HepG2 (cell line): Measurements from ENCODE around the gene SLC2A11. TPM values are rescaled to one million over a fixed set of nuclear protein-coding genes. Genes with fewer than 3 reads are reported as not detected.

Source experiments
- ATAC-seq: fragments of 200-7000 bp; cut with Tn5 transposase; 3 replicates; pipeline ENCODE4 v1.9.1; 2020; ENCODE audit warnings: mild to moderate bottlenecking, moderate library complexity
- BruUV-seq: library from RNA; stranded (reverse); fragments of 400-500 nt; replicated peaks from 2 replicates; lab custom pipeline; 2021; lab: Mats Ljungman, UMichigan
- CTCF ChIA-PET: fragments of 300-600 bp; formaldehyde crosslinking; extraction: SDS; loops from one replicate; lab custom pipeline; 2021; ENCODE audit warnings: low total read pairs, inconsistent platforms, low intra/inter-chr PET ratio; lab: Yijun Ruan, JAX
- POLR2A ChIA-PET: fragments of 350-600 bp; sonication (Branson Sonifier 250); formaldehyde crosslinking; loops from one replicate; lab custom pipeline; 2020; ENCODE audit warnings: antibody characterized with exemption, inconsistent platforms; lab: Yijun Ruan, JAX
- DNase-seq: peaks from one replicate; pipeline ENCODE4 v3.0.0-alpha.2; 2015; ENCODE audit warnings: low spot score
- FAIRE-seq: peaks from 3 replicates; lab custom pipeline; 2011; peaks lifted over from hg19 to GRCh38; lab: Jason Lieb, UNC
- H2AFZ ChIP-seq: one replicate; pipeline ENCODE4 v1.6.1; 2011; ENCODE audit warnings: low read length, inconsistent platforms
- H3K27ac ChIP-seq: fragments of 300-600 bp; 3 replicates; pipeline ENCODE4 v1.8.0; 2011; ENCODE audit warnings: mixed run types, mild to moderate bottlenecking, mixed read lengths, low read length, inconsistent platforms; ENCODE audit not compliant: insufficient read depth; ENCODE audit errors: extremely low read length
- H3K27me3 ChIP-seq, 2 experiments: fragments of 200-600 bp in 1 of 2; 2 replicates in 1 of 2; 3 replicates in 1 of 2; pipeline versions ENCODE4 v1.6.0 to v1.8.0; 2011; ENCODE audit warnings: low read length in 2 of 2, mild to moderate bottlenecking in 2 of 2, moderate library complexity in 2 of 2, inconsistent platforms in 1 of 2; ENCODE audit not compliant: insufficient read depth in 2 of 2, control insufficient read depth in 1 of 2
- H3K36me3 ChIP-seq, 2 experiments: fragments of 200-600 bp in 1 of 2; replicated peaks in 1 of 2; 2 replicates in 1 of 2; 3 replicates in 1 of 2; pipeline versions ENCODE4 v1.5.1 to v1.8.0; 2011; ENCODE audit warnings: low read length in 2 of 2, inconsistent platforms in 1 of 2; ENCODE audit not compliant: insufficient read depth in 2 of 2, control insufficient read depth in 1 of 2
- H3K4me1 ChIP-seq: 2 replicates; pipeline ENCODE4 v1.5.1; 2012; ENCODE audit warnings: low read length, inconsistent platforms; ENCODE audit not compliant: insufficient read depth
- H3K4me2 ChIP-seq: 2 replicates; pipeline ENCODE4 v1.6.0; 2011; ENCODE audit warnings: low read depth, low read length, inconsistent platforms
- H3K4me3 ChIP-seq, 3 experiments: fragments of 200-600 bp in 1 of 3; sonication (generic), shearing (Covaris generic) in 1 of 3; replicated peaks in 1 of 3; 2 replicates each; pipeline ENCODE4 v1.5.1; 2011 to 2016; ENCODE audit warnings: low read length in 3 of 3, inconsistent platforms in 2 of 3, low read depth in 2 of 3, mild to moderate bottlenecking in 2 of 3, control low read depth in 1 of 3, mixed read lengths in 1 of 3; ENCODE audit not compliant: insufficient read depth in 1 of 3
- H3K79me2 ChIP-seq: one replicate; pipeline ENCODE4 v1.6.1; 2011; ENCODE audit warnings: low read length, inconsistent platforms; ENCODE audit not compliant: insufficient read depth
- H3K9ac ChIP-seq: 2 replicates; pipeline ENCODE4 v1.6.0; 2011; ENCODE audit warnings: mild to moderate bottlenecking, low read depth, low read length, inconsistent platforms; ENCODE audit not compliant: insufficient read depth
- H3K9me3 ChIP-seq: 2 replicates; pipeline ENCODE4 v1.5.1; 2012; ENCODE audit warnings: mild to moderate bottlenecking, low read length
- H4K20me1 ChIP-seq: 2 replicates; pipeline ENCODE4 v1.6.0; 2011; ENCODE audit warnings: inconsistent platforms, mild to moderate bottlenecking, low read length, moderate library complexity; ENCODE audit not compliant: insufficient read depth
- ATRX ChIP-seq: sonication (generic); formaldehyde crosslinking; IDR thresholded peaks from 2 replicates; pipeline ENCODE4 v1.4.0; 2020; ENCODE audit warnings: missing genetic modification reagents, borderline replicate concordance
- CBX2 ChIP-seq, 2 experiments: fragments of 200-600 bp in 1 of 2; sonication (generic); formaldehyde crosslinking in 1 of 2; IDR thresholded peaks; 2 replicates each; pipeline versions ENCODE4 v1.7.0 to v1.8.1; 2018 to 2022; ENCODE audit warnings: low read depth in 2 of 2, low read length in 1 of 2, mild to moderate bottlenecking in 1 of 2, missing genetic modification reagents in 1 of 2
- ELF4 ChIP-seq: sonication (generic); formaldehyde crosslinking; IDR thresholded peaks from 2 replicates; pipeline ENCODE4 v1.5.0; 2020; ENCODE audit warnings: missing genetic modification reagents, mild to moderate bottlenecking, moderate library complexity, borderline replicate concordance
- GABPB1 ChIP-seq: IDR thresholded peaks from 2 replicates; pipeline ENCODE4 v1.6.1; 2016; ENCODE audit warnings: mild to moderate bottlenecking, missing genetic modification reagents, moderate library complexity, missing compliant biosample characterization
- HDAC6 ChIP-seq: fragments of 200-600 bp; sonication (generic); IDR thresholded peaks from 2 replicates; pipeline ENCODE4 v1.7.0; 2017; ENCODE audit warnings: mild to moderate bottlenecking, antibody characterized with exemption, low read length, low read depth
- KLF6 ChIP-seq: IDR thresholded peaks from 2 replicates; pipeline ENCODE4 v1.8.0; 2016; ENCODE audit warnings: missing biosample characterization, missing genetic modification reagents
- MEF2D ChIP-seq: sonication (generic); formaldehyde crosslinking; IDR thresholded peaks from 2 replicates; pipeline ENCODE4 v1.5.1; 2020; ENCODE audit warnings: mild to moderate bottlenecking, missing genetic modification reagents
- PHF5A ChIP-seq: IDR thresholded peaks from one replicate; pipeline ENCODE4 v1.6.1; 2018; ENCODE audit warnings: low read depth, missing genetic modification reagents; ENCODE audit not compliant: unreplicated experiment
- RARG ChIP-seq: sonication (generic); formaldehyde crosslinking; IDR thresholded peaks from 2 replicates; pipeline ENCODE4 v1.4.0; 2020; ENCODE audit warnings: low read depth, mild to moderate bottlenecking, missing genetic modification reagents
- ZNF557 ChIP-seq: sonication (generic); formaldehyde crosslinking; IDR thresholded peaks from 2 replicates; pipeline ENCODE4 v1.4.0; 2020; ENCODE audit warnings: missing genetic modification reagents
- WGBS: methylation state at CpG from one replicate; pipeline ENCODE4 v1.1.6; 2017; ENCODE audit warnings: low lambda C conversion rate; 5-methylcytosine and 5-hydroxymethylcytosine counted together
- in situ Hi-C: cut with HindIII; loops from 2 replicates; pipeline ENCODE4 v1.10.0; 2017; ENCODE audit warnings: low pct_unique_long_range_greater_than_20kb; ENCODE audit not compliant: extremely low pct_ligation_motif_present
- intact Hi-C: fragments of 100-400 bp; cut with micrococcal nuclease; formaldehyde crosslinking; loops from one replicate; pipeline ENCODE4 v1.10.0; 2022; ENCODE audit not compliant: unreplicated experiment
- polyA plus RNA-seq, 8 experiments: library from polyadenylated mRNA; depleted of rRNA in 3 of 8; stranded (reverse) in 7 of 8; unstranded in 1 of 8; fragments of >200 nt; fragmentation: Illumina TruSeq in 4 of 8; extraction: Trizol in 4 of 8; gene quantifications; 2 replicates each; pipeline versions ENCODE4 v1.2.1 to v1.2.3, GENCODE V29; 2011 to 2016; ENCODE audit warnings: low read depth in 4 of 8, missing spikeins in 1 of 8, mixed read lengths in 1 of 8; ENCODE audit not compliant: insufficient read depth in 1 of 8
- total RNA-seq, 5 experiments: library from RNA; depleted of rRNA; stranded (reverse); fragments of >200 nt; fragmentation: Illumina TruSeq; extraction: Trizol; gene quantifications; 2 replicates each; pipeline ENCODE4 v1.2.3, GENCODE V29; 2016; ENCODE audit warnings: low read depth in 1 of 5
- TF ChIP-seq, protein P1 (sequence below): sonication (generic); formaldehyde crosslinking; IDR thresholded peaks from 2 replicates; pipeline ENCODE4 v1.5.1; 2020; ENCODE audit warnings: missing genetic modification reagents, mild to moderate bottlenecking, borderline replicate concordance
- TF ChIP-seq, protein P2 (sequence below): sonication (generic); formaldehyde crosslinking; IDR thresholded peaks from 2 replicates; pipeline ENCODE4 v1.4.0; 2020; ENCODE audit warnings: missing genetic modification reagents
- TF ChIP-seq, protein P3 (sequence below): sonication (generic); formaldehyde crosslinking; IDR thresholded peaks from 2 replicates; pipeline ENCODE4 v1.5.1; 2020; ENCODE audit warnings: missing genetic modification reagents, mild to moderate bottlenecking, borderline replicate concordance
- TF ChIP-seq, protein P4 (sequence below): IDR thresholded peaks from 2 replicates; pipeline ENCODE4 v1.6.1; 2016

Gene SLC2A11
- total and polyA plus RNA-seq, 2 of the 13 experiments (the other 11 are each of a cell fraction or from before 2014, with no cell fraction given): 15.2 to 15.4 TPM

DNA sequence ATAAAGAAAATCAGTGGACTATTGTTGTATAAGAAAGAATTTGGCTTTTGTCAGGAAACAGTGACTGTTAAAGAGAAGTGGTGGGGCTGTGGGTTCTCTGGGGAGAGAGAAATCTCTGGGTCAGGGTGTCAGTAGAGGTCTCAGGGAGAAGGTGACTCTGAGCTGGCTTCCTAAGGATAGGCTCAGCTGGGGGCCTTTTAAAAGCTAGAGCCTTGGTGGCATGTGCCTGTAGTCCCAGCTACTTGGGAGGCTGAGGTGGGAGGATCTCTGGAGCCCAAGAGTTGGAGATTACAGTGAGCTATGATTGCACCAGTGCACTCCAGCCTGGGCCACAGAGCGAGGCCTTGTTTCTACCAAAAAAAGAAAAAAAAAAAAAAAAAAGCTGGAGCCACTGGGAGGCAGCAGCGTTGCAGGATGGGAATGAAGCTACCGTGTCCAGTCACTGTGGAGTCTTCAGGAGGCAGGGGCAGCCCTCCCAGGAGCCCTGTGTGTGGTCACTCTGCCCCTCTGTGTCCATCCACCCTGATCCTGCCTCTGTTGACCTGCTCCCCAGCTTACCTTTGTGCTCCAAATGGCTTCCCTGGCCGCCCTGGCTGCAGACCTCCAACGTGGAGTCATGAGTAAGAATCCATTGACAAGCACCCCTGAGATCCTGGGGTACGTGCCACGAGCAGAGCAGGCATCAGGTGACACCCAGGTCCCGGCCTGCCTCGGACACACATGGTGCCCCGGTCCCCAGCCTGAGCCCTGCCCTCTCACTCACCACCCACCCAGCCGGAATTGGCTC lies 31.1 kb downstream of the SLC2A11 start (continued):
- TF ChIP-seq, protein P1, sequence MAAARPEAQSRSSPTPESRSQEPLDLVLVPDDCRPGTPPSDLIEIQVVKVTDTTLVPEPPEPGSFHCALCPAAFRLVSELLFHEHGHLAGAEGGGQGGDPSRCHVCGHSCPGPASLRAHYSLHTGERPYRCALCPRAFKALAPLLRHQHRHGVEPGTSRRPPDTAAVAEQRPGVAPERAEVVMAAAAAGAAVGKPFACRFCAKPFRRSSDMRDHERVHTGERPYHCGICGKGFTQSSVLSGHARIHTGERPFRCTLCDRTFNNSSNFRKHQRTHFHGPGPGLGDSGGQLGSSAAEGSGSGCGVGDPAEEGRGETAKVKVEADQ (CRISPR knock-in tag): no peak
- TF ChIP-seq MEF2D (CRISPR knock-in tag) (no peak), GABPB1 (no peak; the same call in 1 of the 2 replicates), ATRX (CRISPR knock-in tag) (no peak), ELF4 (CRISPR knock-in tag) (no peak), ZNF557 (CRISPR knock-in tag) (no peak), RARG (CRISPR knock-in tag) (no peak)

DNA sequence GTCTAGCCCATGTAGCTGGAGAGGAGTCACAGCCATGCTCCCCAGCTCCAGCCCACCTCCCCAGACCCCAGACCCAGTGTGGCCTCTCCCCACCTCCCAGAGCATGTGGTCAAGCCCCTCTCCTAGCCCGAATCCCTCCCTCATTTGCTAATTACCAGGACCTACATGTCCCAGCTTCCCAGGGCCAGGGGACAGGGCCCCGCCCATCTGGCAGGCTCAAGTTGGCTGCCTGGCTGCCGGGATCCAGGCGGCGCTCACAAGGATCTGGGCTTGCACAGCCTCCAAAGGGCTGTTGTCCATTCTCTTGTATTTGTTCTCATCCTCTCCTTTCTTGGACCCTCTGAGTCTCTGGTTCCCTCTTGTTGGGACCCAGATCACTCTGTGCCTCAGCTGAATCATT lies 31.9 kb downstream of the SLC2A11 start:
- ChIA-PET CTCF (no interaction called here), POLR2A (no interaction called here)
- intact Hi-C loops: no loop called here
- BruUV-seq: no TSS peak
- no peaks in the 10 kb centered on the region for H3K79me2 ChIP-seq
- no peaks in the 10 kb centered on the region for H4K20me1 ChIP-seq
- no peaks in the 10 kb centered on the region for H3K9me3 ChIP-seq
- no peak overlapping the region for H3K4me3 ChIP-seq
- DNase-seq: no peak
- H3K4me2 ChIP-seq: no peak overlapping the region
- no peaks in the 10 kb centered on the region for H3K36me3 ChIP-seq
- FAIRE-seq: no peak
- H3K9ac ChIP-seq: no peak overlapping the region
- H3K27me3 ChIP-seq: no peaks in the 10 kb centered on the region; a peak in 1 of 5 replicates
- whole genome bisulfite sequencing: 78% methylated on average over 5 of the region's 5 CpGs
- peaks cover 48% of the 10 kb centered on the region for H3K4me1 ChIP-seq
- no peak overlapping the region for H3K27ac ChIP-seq
- ATAC-seq: no peak
- in situ Hi-C loops: no loop called here
- H2AFZ ChIP-seq: no peak overlapping the region
- no peak for TF ChIP-seq HDAC6
- no peak for TF ChIP-seq KLF6
- TF ChIP-seq CBX2 (IDR thresholded peaks at IDR 0.05; ENCODE audit: low read depth, low read length): no peak
- no peak for TF ChIP-seq CBX2 (CRISPR knock-in tag; IDR thresholded peaks at IDR 0.05; ENCODE audit: low read depth)
- TF ChIP-seq, protein P2, sequence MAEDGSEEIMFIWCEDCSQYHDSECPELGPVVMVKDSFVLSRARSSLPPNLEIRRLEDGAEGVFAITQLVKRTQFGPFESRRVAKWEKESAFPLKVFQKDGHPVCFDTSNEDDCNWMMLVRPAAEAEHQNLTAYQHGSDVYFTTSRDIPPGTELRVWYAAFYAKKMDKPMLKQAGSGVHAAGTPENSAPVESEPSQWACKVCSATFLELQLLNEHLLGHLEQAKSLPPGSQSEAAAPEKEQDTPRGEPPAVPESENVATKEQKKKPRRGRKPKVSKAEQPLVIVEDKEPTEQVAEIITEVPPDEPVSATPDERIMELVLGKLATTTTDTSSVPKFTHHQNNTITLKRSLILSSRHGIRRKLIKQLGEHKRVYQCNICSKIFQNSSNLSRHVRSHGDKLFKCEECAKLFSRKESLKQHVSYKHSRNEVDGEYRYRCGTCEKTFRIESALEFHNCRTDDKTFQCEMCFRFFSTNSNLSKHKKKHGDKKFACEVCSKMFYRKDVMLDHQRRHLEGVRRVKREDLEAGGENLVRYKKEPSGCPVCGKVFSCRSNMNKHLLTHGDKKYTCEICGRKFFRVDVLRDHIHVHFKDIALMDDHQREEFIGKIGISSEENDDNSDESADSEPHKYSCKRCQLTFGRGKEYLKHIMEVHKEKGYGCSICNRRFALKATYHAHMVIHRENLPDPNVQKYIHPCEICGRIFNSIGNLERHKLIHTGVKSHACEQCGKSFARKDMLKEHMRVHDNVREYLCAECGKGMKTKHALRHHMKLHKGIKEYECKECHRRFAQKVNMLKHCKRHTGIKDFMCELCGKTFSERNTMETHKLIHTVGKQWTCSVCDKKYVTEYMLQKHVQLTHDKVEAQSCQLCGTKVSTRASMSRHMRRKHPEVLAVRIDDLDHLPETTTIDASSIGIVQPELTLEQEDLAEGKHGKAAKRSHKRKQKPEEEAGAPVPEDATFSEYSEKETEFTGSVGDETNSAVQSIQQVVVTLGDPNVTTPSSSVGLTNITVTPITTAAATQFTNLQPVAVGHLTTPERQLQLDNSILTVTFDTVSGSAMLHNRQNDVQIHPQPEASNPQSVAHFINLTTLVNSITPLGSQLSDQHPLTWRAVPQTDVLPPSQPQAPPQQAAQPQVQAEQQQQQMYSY (CRISPR knock-in tag): no peak
- TF ChIP-seq PHF5A (CRISPR knock-in tag): no peak
- TF ChIP-seq, protein P3, sequence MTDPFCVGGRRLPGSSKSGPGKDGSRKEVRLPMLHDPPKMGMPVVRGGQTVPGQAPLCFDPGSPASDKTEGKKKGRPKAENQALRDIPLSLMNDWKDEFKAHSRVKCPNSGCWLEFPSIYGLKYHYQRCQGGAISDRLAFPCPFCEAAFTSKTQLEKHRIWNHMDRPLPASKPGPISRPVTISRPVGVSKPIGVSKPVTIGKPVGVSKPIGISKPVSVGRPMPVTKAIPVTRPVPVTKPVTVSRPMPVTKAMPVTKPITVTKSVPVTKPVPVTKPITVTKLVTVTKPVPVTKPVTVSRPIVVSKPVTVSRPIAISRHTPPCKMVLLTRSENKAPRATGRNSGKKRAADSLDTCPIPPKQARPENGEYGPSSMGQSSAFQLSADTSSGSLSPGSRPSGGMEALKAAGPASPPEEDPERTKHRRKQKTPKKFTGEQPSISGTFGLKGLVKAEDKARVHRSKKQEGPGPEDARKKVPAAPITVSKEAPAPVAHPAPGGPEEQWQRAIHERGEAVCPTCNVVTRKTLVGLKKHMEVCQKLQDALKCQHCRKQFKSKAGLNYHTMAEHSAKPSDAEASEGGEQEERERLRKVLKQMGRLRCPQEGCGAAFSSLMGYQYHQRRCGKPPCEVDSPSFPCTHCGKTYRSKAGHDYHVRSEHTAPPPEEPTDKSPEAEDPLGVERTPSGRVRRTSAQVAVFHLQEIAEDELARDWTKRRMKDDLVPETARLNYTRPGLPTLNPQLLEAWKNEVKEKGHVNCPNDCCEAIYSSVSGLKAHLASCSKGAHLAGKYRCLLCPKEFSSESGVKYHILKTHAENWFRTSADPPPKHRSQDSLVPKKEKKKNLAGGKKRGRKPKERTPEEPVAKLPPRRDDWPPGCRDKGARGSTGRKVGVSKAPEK (CRISPR knock-in tag): no peak
- TF ChIP-seq, protein P4, sequence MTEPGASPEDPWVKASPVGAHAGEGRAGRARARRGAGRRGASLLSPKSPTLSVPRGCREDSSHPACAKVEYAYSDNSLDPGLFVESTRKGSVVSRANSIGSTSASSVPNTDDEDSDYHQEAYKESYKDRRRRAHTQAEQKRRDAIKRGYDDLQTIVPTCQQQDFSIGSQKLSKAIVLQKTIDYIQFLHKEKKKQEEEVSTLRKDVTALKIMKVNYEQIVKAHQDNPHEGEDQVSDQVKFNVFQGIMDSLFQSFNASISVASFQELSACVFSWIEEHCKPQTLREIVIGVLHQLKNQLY: no peak
